WI38 (cell line): Measurements from ENCODE around the gene CCDC137.
A peak's percentile ranks its signal among the peaks of the same experiment; 100 is the strongest.

Source experiments
- H3K4me3 ChIP-seq: 2 replicates; pipeline ENCODE4 v1.5.1; 2011; ENCODE audit warnings: low read depth, mild to moderate bottlenecking, control low read depth, low read length
- TF ChIP-seq, protein P1 (sequence below): IDR thresholded peaks from 2 replicates; pipeline ENCODE4 v1.5.1; 2012; ENCODE audit warnings: low read depth, mild to moderate bottlenecking, control low read depth, low read length

Gene CCDC137

GRCh38 chr17:81635973-81636504, 30.5 kb upstream of the CCDC137 start:
- peak overlapping the region; percentile 79 for H3K4me3 ChIP-seq
- TF ChIP-seq, protein P1, sequence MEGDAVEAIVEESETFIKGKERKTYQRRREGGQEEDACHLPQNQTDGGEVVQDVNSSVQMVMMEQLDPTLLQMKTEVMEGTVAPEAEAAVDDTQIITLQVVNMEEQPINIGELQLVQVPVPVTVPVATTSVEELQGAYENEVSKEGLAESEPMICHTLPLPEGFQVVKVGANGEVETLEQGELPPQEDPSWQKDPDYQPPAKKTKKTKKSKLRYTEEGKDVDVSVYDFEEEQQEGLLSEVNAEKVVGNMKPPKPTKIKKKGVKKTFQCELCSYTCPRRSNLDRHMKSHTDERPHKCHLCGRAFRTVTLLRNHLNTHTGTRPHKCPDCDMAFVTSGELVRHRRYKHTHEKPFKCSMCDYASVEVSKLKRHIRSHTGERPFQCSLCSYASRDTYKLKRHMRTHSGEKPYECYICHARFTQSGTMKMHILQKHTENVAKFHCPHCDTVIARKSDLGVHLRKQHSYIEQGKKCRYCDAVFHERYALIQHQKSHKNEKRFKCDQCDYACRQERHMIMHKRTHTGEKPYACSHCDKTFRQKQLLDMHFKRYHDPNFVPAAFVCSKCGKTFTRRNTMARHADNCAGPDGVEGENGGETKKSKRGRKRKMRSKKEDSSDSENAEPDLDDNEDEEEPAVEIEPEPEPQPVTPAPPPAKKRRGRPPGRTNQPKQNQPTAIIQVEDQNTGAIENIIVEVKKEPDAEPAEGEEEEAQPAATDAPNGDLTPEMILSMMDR = no peak

DNA sequence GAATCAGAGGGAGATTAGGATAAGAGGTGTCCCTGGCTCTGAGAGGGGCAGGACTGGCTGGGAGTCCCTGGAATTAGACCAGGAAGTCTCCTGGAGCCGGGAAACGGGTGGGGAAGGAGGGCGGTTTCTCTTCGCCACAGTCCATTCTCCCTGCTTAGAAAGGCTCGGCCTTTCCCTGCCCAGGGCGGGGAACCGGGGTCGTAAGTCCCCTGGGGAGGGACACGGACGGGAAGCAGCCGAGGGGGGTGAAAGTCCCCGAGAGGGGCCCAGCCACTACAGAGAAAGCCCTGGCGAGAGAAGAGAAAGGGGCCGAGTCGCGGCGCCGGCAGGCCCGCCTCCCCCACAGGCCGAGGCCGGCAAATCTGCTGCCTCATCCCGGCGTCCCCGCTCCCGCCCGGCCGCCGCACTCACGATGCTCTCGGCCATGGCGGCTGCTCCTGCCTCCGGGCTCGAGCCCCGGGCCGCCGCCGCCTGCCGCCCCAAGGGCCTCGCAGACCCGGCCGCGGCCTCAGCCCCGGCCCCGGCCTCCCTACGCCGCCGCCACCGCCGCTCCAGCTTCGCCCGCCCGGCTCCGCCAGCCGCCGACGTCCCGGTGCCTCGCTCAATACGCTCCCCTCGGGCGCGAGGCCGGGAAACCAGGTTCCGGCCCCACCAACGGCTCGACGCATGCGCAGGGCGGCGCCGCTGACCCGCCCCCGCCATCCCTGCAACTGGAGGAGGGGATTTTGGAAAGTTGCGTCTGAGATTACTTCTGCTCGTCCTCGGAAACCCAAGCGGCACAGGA, 29.8 kb upstream of the CCDC137 start, which contains the start of the genes NPLOC4 and TSPAN10:
Gene NPLOC4 (minus strand): TSS at position 608 of the 784 bp plus-strand sequence. CDS start 182 bp downstream, at position 426.
Gene TSPAN10 (plus strand): TSS at position 692 of the 784 bp plus-strand sequence. CDS start 5,217 bp downstream, outside the sequence.
- TF ChIP-seq, protein P1 = no peak
- H3K4me3 ChIP-seq = peak within 1 kb of the TSS; percentile 79

DNA sequence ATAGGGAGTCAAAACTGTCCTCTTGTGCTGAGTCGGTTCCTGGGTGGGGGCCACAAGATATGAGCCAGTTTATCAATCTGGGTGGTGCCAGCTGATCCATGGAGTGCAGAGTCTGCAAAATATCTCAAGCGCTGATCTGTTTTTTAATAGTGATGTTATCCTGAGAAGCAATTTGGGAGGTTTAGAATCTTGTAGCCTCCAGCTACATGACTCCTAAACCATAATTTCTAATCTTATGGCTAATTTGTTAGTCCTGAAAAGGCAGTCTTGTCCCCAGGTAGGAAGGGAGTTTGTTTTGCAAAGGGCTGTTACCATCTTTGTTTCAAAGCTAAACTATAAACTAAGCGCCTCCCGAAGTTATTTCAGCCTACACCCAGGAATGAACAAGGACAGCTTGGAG, 27.9 kb upstream of the CCDC137 start:
- H3K4me3 ChIP-seq = no peak overlapping the region
- TF ChIP-seq, protein P1 = no peak

- TF ChIP-seq, protein P1 = no peak
Measured at GRCh38 chr17:81640011-81640410, 26.5 kb upstream of the CCDC137 start.

GRCh38 chr17:81641825-81642489, 24.6 kb upstream of the CCDC137 start:
- peak overlapping the region; percentile 23; the same call in 1 of the 2 replicates for H3K4me3 ChIP-seq
- TF ChIP-seq, protein P1 = no peak

More at GRCh38 chr17:81640011-81640410, 26.5 kb upstream of the CCDC137 start:
- no peak overlapping the region for H3K4me3 ChIP-seq

- H3K4me3 ChIP-seq = no peak overlapping the region
- TF ChIP-seq, protein P1 = no peak
Measured at GRCh38 chr17:81644496-81644895, 22.0 kb upstream of the CCDC137 start.
